NCI-H524 treated with DMSO at 0.1 percent for 48 hours (cell line): ENCODE results near the gene GDF9.

Source experiments
- DNase-seq: peaks from one replicate; lab custom pipeline; 2025; lab: John Stamatoyannopoulos, UW

Gene GDF9

DNA sequence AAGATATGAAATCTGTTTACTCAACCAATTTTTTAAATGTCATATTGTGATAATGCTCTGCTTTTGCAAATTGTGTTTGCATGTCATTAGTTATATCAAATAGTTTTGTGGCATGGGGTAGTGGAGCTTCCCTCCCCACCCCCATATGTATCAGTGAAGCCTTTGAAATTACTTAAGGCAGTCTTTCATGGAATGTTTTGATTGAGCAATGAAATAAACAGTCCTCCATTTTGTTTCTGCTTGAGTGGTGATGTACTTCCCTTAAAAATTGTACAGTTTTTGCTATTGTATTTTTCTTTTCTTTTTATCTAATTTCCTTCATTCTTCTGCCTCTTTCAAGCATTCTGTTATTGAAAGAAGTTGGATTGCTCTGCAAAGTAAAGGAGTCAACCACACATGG lies 49.7 kb downstream of the GDF9 start:
- DNase-seq: no peak

DNA sequence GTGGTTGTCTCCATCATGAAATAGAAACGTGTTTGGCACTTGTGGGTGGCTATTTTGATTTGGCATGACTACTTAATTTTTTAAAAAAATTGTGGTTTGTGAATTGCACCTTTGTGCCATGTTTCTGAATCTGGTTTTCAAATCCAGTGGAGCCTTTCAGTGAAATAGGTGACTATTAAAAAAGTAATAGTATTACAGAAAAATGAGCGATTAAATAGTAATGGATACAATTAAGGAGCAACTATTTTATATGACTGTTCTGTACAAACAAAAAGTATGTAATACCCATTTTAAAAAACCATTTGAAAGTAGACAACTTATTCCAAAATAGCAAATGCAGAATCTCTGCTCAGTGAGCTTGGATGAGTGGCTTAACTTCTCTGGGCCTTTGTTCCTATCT lies 50.2 kb downstream of the GDF9 start:
- no peak for DNase-seq

DNA sequence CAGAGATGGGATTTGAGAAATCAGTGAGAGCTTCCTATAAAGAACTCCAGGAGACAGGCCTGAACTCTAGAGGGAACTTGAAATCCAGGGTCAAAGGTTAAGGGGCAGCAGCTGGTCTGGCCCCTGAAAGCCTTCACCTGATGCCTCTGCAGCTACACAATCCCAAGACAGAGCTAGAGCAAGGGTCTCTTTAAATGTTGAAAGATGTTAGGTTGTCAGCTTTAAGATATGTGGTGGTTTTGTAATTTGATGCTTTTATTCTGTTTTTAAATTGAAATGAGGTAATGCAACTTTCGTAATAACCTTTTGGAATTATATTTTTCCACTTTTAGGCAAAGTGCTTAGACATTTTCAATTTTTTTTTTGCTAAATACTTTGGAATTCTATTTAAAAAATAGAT lies 50.8 kb downstream of the GDF9 start:
- no peak for DNase-seq

DNA sequence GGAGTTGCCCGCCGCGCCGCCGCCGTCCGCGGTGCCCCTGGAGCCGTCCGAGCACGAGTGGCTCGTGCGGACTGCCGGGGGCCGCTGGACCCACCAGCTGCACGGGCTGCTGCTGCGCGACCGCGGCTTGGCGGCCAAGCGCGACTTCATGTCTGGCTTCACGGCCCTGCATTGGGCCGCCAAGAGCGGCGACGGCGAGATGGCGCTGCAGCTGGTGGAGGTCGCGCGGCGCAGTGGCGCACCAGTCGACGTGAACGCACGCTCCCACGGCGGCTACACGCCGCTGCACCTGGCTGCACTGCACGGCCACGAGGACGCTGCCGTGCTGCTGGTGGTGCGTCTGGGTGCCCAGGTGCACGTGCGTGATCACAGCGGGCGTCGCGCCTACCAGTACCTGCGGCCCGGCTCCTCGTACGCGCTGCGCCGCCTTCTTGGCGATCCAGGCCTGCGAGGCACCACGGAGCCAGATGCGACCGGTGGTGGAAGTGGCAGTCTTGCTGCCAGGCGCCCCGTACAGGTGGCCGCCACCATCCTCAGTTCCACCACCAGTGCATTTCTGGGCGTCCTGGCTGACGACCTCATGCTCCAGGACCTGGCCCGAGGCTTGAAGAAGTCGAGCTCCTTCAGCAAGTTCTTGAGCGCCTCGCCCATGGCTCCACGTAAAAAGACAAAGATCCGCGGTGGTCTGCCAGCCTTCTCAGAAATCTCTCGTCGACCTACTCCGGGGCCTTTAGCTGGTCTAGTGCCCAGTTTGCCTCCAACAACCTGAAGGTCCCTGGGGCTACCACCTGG lies 51.6 kb downstream of the GDF9 start:
- no peak for DNase-seq

DNA sequence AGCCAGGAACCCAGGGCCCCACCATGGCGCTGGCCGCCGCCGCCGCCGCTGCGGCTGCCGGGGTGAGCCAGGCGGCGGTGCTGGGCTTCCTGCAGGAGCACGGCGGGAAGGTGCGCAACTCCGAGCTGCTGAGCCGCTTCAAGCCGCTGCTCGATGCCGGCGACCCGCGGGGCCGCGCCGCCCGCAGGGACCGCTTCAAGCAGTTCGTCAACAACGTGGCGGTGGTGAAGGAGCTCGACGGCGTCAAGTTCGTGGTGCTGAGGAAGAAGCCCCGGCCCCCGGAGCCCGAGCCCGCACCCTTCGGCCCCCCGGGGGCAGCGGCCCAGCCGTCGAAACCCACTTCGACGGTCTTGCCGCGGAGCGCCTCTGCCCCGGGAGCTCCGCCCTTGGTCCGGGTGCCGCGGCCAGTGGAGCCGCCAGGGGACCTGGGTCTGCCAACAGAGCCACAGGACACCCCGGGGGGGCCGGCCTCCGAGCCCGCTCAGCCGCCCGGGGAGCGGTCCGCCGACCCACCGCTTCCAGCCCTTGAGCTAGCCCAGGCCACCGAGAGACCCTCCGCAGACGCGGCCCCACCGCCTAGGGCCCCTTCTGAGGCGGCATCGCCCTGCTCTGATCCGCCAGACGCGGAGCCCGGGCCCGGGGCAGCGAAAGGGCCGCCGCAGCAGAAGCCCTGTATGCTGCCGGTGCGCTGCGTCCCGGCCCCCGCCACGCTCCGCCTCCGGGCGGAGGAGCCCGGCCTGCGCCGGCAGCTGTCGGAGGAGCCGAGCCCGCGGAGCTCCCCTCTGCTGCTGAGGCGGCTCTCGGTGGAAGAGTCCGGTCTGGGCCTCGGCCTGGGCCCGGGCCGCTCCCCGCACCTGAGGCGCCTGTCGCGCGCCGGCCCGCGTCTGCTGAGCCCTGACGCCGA lies 52.4 kb downstream of the GDF9 start:
- DNase-seq: no peak

DNA sequence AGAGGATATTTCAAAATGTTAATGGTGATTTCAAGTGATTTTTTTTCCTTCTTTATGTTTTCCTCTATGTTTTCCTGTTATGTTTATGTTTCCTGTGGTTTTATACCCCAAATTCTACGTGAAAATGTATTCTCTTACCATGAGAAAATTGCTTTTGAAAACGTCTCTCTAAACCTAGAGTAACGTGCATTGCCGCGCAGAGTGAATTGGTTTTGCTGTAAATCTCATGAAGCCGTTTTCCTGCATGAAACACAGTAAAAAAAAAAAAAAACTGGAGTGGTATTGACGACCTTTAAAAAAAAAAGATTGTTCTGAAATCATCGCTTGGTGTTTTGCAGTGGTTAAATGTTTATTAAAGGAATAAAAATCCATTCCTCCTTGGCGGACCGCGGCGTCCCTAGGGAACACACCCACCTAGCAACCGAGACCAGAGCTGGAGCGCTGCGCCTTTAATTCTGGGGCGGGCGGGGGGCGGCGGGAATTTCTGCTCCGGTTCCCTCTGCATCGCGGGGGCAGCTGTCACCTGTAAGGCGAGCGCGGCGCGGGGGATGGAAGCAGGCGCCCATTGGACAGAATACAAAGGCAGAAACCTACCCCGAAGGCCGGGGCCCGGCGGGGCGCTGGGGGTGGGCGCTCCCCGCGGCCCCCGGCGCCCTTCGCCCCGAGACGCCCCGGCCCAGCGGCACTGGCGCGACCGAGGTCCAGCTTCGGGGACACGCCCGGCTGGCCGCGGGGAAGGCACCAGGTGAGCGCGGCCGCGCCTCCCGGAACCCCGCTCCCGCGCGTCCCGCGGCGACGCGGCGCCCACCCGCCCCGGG lies 53.3 kb downstream of the GDF9 start, which contains the start of gene SOWAHA:
Gene SOWAHA, plus strand, starts transcription at position 522 of the 818 bp plus-strand sequence. CDS start 320 bp downstream, outside the sequence.
- no peak for DNase-seq

DNA sequence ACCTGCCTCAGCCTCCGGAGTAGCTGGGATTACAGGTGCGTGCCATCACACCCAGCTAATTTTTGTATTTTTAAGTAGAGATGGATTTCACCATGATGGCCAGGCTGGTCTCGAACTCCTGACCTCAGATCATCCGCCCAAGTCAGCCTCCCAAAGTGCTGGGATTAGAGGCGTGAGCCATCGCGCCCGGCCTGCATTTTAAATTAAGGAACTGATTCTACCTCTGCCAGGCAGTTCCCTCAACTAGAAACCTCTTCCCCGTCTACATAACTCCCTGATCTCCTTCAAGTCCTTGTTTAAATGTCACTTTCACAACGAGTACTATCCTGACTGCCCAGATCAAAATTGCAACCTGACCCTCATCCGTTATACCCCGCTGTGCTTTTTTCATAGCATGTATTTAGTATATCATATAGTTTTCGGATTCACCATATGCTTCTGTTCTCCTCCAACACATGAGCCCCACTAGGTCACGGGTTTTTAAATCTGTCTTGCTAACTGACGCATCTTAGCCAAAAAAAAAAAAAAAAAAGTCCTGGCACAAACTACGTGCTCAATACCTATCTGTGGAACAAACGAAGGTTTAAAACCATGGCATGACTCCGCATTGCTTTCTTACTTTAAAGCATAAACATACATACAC lies 54.0 kb downstream of the GDF9 start:
- peak; percentile 94 for DNase-seq
